ENCODE data around the gene EXTL1. TPM values are rescaled to one million over a fixed set of nuclear protein-coding genes. Genes with fewer than 3 reads are reported as not detected.

The EXTL1 gene
- total RNA-seq, 2 donors from 2014 or later = 0.79 to 1.4 TPM

GRCh38 chr1:26049531-26050247 is 28.1 kb downstream of the EXTL1 start:
- no peak for TF ChIP-seq CTCF (IDR thresholded peaks at IDR 0.05)
- no peaks in the 10 kb centered on the region for H3K9me3 ChIP-seq
- no peak overlapping the region for H3K4me3 ChIP-seq
- peaks cover 34% of the 10 kb centered on the region for H3K36me3 ChIP-seq
- peak overlapping the region; percentile 27 to 58 for H3K27ac ChIP-seq
- H3K4me1 ChIP-seq = peaks cover 0 to 26% of the 10 kb centered on the region in 2 donors
- DNase-seq (ENCODE audit: low spot score) = no peak
- H3K27me3 ChIP-seq = peaks cover 0 to 9% of the 10 kb centered on the region in 2 donors

- TF ChIP-seq CTCF (IDR thresholded peaks at IDR 0.05) = no peak
- H3K36me3 ChIP-seq = peaks cover 39% of the 10 kb centered on the region
- H3K4me1 ChIP-seq = peaks cover 0 to 22% of the 10 kb centered on the region in 2 donors
- H3K4me3 ChIP-seq = no peak overlapping the region
- no peak for DNase-seq (ENCODE audit: low spot score)
- peak overlapping the region; percentile 27 to 58 for H3K27ac ChIP-seq
- H3K27me3 ChIP-seq = peaks cover 0 to 9% of the 10 kb centered on the region in 2 donors
- no peaks in the 10 kb centered on the region for H3K9me3 ChIP-seq
Observed at GRCh38 chr1:26050248-26050640, 28.7 kb downstream of the EXTL1 start.

GRCh38 chr1:26053718-26054560 is 32.4 kb downstream of the EXTL1 start:
- Histone ChIP-seq H3K4me3 (no peak overlapping the region), H3K9me3 (no peaks in the 10 kb centered on the region), H3K27ac (no peak overlapping the region), H3K36me3 (peaks cover 76% of the 10 kb centered on the region), H3K4me1 (peaks cover 0 to 6% of the 10 kb centered on the region in 2 donors), H3K27me3 (no peaks in the 10 kb centered on the region)
- no peak for TF ChIP-seq CTCF (IDR thresholded peaks at IDR 0.05)
- no peak for DNase-seq (ENCODE audit: low spot score)

GRCh38 chr1:26055041-26055440 is 33.5 kb downstream of the EXTL1 start:
- Histone ChIP-seq H3K27ac (no peak overlapping the region), H3K27me3 (no peaks in the 10 kb centered on the region), H3K9me3 (no peaks in the 10 kb centered on the region), H3K36me3 (peaks cover 87% of the 10 kb centered on the region), H3K4me1 (peaks cover 0 to 6% of the 10 kb centered on the region in 2 donors), H3K4me3 (no peak overlapping the region)
- no peak for DNase-seq (ENCODE audit: low spot score)
- no peak for TF ChIP-seq CTCF (IDR thresholded peaks at IDR 0.05)

- TF ChIP-seq CTCF (IDR thresholded peaks at IDR 0.05) = no peak
- peaks cover 0 to 19% of the 10 kb centered on the region in 2 donors for H3K4me1 ChIP-seq
- no peak for DNase-seq (ENCODE audit: low spot score)
- no peak overlapping the region for H3K27ac ChIP-seq
- H3K4me3 ChIP-seq = no peak overlapping the region
- H3K9me3 ChIP-seq = no peaks in the 10 kb centered on the region
- no peaks in the 10 kb centered on the region for H3K27me3 ChIP-seq
- peaks cover 99% of the 10 kb centered on the region for H3K36me3 ChIP-seq
Observed at GRCh38 chr1:26057189-26057588, 35.6 kb downstream of the EXTL1 start.

All from right atrium auricular region (tissue), 2 donors.